A549 treated with RU486 at 1 μM for 4 hours (cell line): ENCODE measurements around the gene CASP1. TPM values are rescaled to one million over a fixed set of nuclear protein-coding genes. Genes with fewer than 3 reads are reported as not detected.

Source experiments
- total RNA-seq: library from RNA; stranded (reverse); fragments of 200-300 nt; extraction: Qiagen RNA extraction; gene quantifications from 5 replicates; pipeline ENCODE4 v1.2.3, GENCODE V29; 2022; ENCODE audit warnings: low read depth

CASP1 gene
- 0.16 to 0.61 TPM (median 0.56 TPM) in 5 replicates for total RNA-seq

DNA sequence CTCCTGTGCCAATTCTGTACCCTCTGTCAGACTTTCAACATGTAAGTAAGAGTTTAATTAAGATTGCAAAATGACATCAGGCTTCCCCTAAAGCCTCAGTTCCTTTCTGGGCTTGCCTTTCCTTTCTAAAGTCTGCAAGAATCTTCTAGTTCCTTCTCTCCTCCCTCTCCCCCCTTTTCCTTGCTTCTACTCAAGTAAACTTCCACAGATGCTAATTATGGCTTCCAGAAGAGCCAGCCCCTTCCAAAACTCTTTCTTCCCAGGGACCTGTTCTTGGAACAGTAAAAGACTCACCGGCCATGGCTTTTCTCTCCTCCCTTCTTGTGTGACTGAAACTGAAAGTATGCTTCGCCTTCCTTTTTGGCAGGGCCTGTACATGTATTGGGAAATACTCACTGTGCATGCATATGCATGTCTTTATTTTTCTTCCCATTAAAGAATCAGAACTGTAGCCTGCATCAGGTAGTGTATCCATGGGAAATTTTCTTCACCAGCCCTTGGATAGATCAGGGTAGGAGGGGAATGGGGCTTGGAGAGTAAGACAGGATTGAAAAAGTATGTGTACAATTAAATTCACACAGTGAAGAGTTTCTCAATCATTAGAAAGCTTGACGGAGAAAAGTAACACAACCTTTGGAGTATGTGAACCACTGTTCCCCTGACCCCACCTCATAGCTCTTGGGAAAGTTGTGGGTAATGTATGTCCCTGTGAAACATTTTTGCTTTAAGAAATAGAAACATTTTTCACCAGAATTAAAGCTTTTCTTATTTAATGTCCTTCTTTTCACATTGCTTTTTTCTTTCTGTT is at the start of gene CASP1:
Gene CASP1 (minus strand): TSS at position 332 of the 808 bp plus-strand sequence. CDS start 31 bp downstream, at position 301.

DNA sequence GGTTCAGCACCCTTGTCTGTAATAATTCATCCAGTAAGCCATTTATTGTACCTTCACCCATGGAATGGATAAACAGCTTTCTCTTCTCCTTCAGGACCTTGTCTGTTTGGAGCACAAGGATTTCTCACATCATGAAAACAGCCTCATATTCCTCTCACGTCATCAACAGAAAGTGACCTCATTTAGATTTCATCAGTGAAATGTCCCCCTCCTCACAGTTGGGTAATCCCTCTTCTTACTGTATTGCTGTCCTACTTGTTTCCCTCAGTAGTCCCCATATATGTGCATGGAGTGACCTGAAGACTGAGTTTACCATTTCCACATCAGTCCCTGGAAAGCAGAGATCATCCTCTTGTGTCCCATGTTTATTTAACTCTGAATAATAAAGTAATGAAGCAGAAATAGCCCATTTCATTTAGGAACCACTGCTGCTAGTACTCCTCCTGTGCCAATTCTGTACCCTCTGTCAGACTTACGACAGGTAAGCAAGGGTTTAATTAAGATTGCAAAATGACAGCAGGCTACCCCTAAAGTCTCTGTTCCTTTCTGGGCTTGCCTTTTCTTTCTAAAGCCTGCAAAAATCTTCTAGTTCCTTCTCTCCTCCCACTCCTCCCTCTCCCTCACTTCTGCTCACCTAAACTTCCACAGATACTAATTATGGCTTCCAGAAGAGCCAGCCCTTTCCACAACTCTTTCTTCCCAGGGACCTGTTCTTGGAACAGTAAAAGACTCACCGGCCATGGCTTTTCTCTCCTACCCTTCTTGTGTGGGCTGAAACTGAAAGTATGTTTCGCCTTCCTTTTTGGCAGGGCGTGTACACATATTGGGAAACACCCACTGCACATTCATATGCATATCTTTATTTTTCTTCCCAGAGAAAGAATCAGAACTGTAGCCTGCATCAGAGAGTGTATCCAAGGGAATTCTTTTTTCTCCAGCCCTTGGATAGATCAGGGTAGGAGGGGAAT is 9.9 kb upstream of the CASP1 start, which contains the start of gene CARD16:
Gene CARD16 (minus strand): TSS at position 779 of the 968 bp plus-strand sequence. CDS start 38 bp downstream, at position 741.

DNA sequence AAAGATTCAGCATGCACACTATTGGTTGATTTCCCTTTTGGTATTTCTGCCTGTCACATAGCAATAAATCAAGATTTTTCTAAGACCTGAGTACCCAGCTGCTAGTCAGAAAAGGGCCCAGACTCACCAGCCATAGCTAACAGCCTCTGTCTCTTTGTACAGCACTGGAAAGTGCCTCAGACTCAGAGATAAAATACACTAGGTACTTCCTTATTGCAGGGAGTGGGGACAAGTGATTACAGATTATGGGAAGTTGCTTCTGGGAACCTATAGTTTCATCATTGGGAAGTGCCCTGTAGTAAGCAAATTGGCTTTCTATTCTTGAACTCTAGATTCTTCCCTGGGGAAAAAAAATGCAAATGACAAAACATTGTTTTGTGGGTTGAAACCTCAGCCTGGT is 11.9 kb downstream of the CASP1 start, which contains the start of gene CASP5:
Gene CASP5 (minus strand): TSS at position 166 of the 400 bp plus-strand sequence. CDS start 32 bp downstream, at position 134.

Other genes starting within 250 kb of the CASP1 start
- gene CASP12, start 136.7 kb downstream of the CASP1 start, total RNA-seq = not detected in 5 replicates
- gene CASP4, start 66.6 kb downstream of the CASP1 start, total RNA-seq = 4.9 to 8.9 TPM (median 5.4 TPM) in 5 replicates
- not detected in 5 replicates for gene CASP5, start 12.0 kb downstream of the CASP1 start, total RNA-seq
- gene CARD16, start 10.2 kb upstream of the CASP1 start, total RNA-seq = 0.29 TPM in 1 of 5 replicates, not detected in the others
- not detected in 5 replicates for gene CARD18, start 104.6 kb upstream of the CASP1 start, total RNA-seq